ENCODE measurements around the gene SLC35A2.

- no peak for TF ChIP-seq POLR2A (IDR thresholded peaks at IDR 0.05)
- no peak for TF ChIP-seq CTCF (IDR thresholded peaks at IDR 0.05)
Observed at GRCh38 chrX:48904180-48904579, 7.3 kb downstream of the SLC35A2 start.
